Fibroblast of skin of abdomen (primary cell): ENCODE results near the gene SH3TC1.

Source experiments
- DNase-seq: peaks from one replicate; pipeline ENCODE4 v3.0.0-alpha.2; 2013

The SH3TC1 gene

GRCh38 chr4:8164194-8164565 lies 34.9 kb upstream of the SH3TC1 start:
- DNase-seq = no peak

- no peak for DNase-seq
Measured at GRCh38 chr4:8164687-8165086, 34.4 kb upstream of the SH3TC1 start.

- no peak for DNase-seq
Measured at GRCh38 chr4:8165374-8165896, 33.7 kb upstream of the SH3TC1 start.

- DNase-seq = no peak
Measured at GRCh38 chr4:8167291-8167690, 31.8 kb upstream of the SH3TC1 start.

- no peak for DNase-seq
Measured at GRCh38 chr4:8167815-8168214, 31.3 kb upstream of the SH3TC1 start.

- DNase-seq = no peak
Measured at GRCh38 chr4:8168232-8168631, 30.9 kb upstream of the SH3TC1 start.

GRCh38 chr4:8168832-8169598 lies 30.1 kb upstream of the SH3TC1 start:
- DNase-seq = no peak

- no peak for DNase-seq
Measured at GRCh38 chr4:8169763-8170162, 29.3 kb upstream of the SH3TC1 start.

- DNase-seq = no peak
Measured at GRCh38 chr4:8170341-8170740, 28.7 kb upstream of the SH3TC1 start.

GRCh38 chr4:8171266-8171665 lies 27.8 kb upstream of the SH3TC1 start:
- DNase-seq = no peak

GRCh38 chr4:8171984-8172924 lies 26.8 kb upstream of the SH3TC1 start:
- DNase-seq = no peak

GRCh38 chr4:8173492-8174242 lies 25.4 kb upstream of the SH3TC1 start:
- no peak for DNase-seq

GRCh38 chr4:8174970-8175369 lies 24.1 kb upstream of the SH3TC1 start:
- no peak for DNase-seq

GRCh38 chr4:8175686-8176085 lies 23.4 kb upstream of the SH3TC1 start:
- DNase-seq = no peak

- peak; percentile 44 for DNase-seq
Measured at GRCh38 chr4:8176547-8177399, 22.3 kb upstream of the SH3TC1 start.

GRCh38 chr4:8177552-8177951 lies 21.5 kb upstream of the SH3TC1 start:
- no peak for DNase-seq

- no peak for DNase-seq
Measured at GRCh38 chr4:8177956-8178355, 21.1 kb upstream of the SH3TC1 start.

GRCh38 chr4:8179074-8179473 lies 20.0 kb upstream of the SH3TC1 start:
- no peak for DNase-seq

GRCh38 chr4:8179771-8180170 lies 19.3 kb upstream of the SH3TC1 start:
- DNase-seq = no peak

GRCh38 chr4:8180310-8181093 lies 18.6 kb upstream of the SH3TC1 start:
- no peak for DNase-seq

- no peak for DNase-seq
Measured at GRCh38 chr4:8181119-8181518, 18.0 kb upstream of the SH3TC1 start.
